Astrocyte (in vitro differentiated cells and primary cell): ENCODE results near the gene SLC16A12. TPM values are rescaled to one million over a fixed set of nuclear protein-coding genes. Genes with fewer than 3 reads are reported as not detected.
"Not testable (repeated sequence)": the region's sequence is repeated elsewhere in the genome, so short reads cannot be mapped to it uniquely, and the experiment has no call there.

ENCODE experiments used
- DNase-seq: peaks from one replicate; pipeline ENCODE4 v3.0.0-alpha.2; 2010; ENCODE audit warnings: low read depth
- FAIRE-seq: peaks from 2 replicates; lab custom pipeline; 2011; peaks lifted over from hg19 to GRCh38; lab: Jason Lieb, UNC
- H2AFZ ChIP-seq: 2 replicates; pipeline ENCODE4 v1.6.0; 2012; ENCODE audit warnings: low read depth, low read length, inconsistent platforms
- H3K27ac ChIP-seq: 2 replicates; pipeline ENCODE4 v1.5.1; 2011; ENCODE audit warnings: low read depth, low read length, inconsistent platforms
- H3K27me3 ChIP-seq: 2 replicates; pipeline ENCODE4 v1.6.0; 2011; ENCODE audit warnings: low read length, inconsistent platforms; ENCODE audit not compliant: insufficient read depth
- H3K36me3 ChIP-seq: 2 replicates; pipeline ENCODE4 v1.5.1; 2011; ENCODE audit warnings: low read length, inconsistent platforms; ENCODE audit not compliant: insufficient read depth
- H3K4me1 ChIP-seq: 2 replicates; pipeline ENCODE4 v1.5.1; 2011; ENCODE audit warnings: low read length, inconsistent platforms; ENCODE audit not compliant: insufficient read depth
- H3K4me2 ChIP-seq: 2 replicates; pipeline ENCODE4 v1.6.0; 2012; ENCODE audit warnings: low read length, inconsistent platforms
- H3K4me3 ChIP-seq: 2 replicates; pipeline ENCODE4 v1.5.1; 2011; ENCODE audit warnings: low read depth, mild to moderate bottlenecking, low read length, inconsistent platforms; ENCODE audit not compliant: insufficient read depth
- H3K79me2 ChIP-seq: 2 replicates; pipeline ENCODE4 v1.6.0; 2012; ENCODE audit warnings: mild to moderate bottlenecking, low read length, inconsistent platforms; ENCODE audit not compliant: insufficient read depth
- H3K9ac ChIP-seq: 2 replicates; pipeline ENCODE4 v1.6.0; 2012; ENCODE audit warnings: mild to moderate bottlenecking, low read length, inconsistent platforms
- H3K9me3 ChIP-seq: 2 replicates; pipeline ENCODE4 v1.5.1; 2012; ENCODE audit warnings: low read depth, mild to moderate bottlenecking, low read length, inconsistent platforms; ENCODE audit not compliant: insufficient read depth
- H4K20me1 ChIP-seq: 2 replicates; pipeline ENCODE4 v1.6.0; 2012; ENCODE audit warnings: low read length, inconsistent platforms; ENCODE audit not compliant: insufficient read depth
- H3K27ac Mint-ChIP-seq: one replicate; pipeline ENCODE4 v1.8.0; 2021; ENCODE audit warnings: mild to moderate bottlenecking, mixed read lengths; ENCODE audit not compliant: unreplicated experiment
- H3K27me3 Mint-ChIP-seq: one replicate; pipeline ENCODE4 v1.8.0; 2021; ENCODE audit warnings: low read depth, mixed read lengths; ENCODE audit not compliant: unreplicated experiment
- H3K36me3 Mint-ChIP-seq: one replicate; pipeline ENCODE4 v1.8.0; 2021; ENCODE audit warnings: low read depth, mixed read lengths; ENCODE audit not compliant: unreplicated experiment
- H3K4me1 Mint-ChIP-seq: one replicate; pipeline ENCODE4 v1.8.0; 2021; ENCODE audit warnings: low read depth, mixed read lengths; ENCODE audit not compliant: unreplicated experiment
- H3K4me3 Mint-ChIP-seq: one replicate; pipeline ENCODE4 v1.8.0; 2021; ENCODE audit warnings: mild to moderate bottlenecking, moderate library complexity, mixed read lengths; ENCODE audit not compliant: unreplicated experiment
- H3K9me3 Mint-ChIP-seq: one replicate; pipeline ENCODE4 v1.8.0; 2021; ENCODE audit warnings: mild to moderate bottlenecking, mixed read lengths; ENCODE audit not compliant: unreplicated experiment
- total RNA-seq: library from RNA; stranded (reverse); gene quantifications from 2 replicates; pipeline ENCODE4 v1.2.1, GENCODE V29; 2021

Gene SLC16A12
- total RNA-seq, 1 donor from 2014 or later: 0.59 TPM

DNA sequence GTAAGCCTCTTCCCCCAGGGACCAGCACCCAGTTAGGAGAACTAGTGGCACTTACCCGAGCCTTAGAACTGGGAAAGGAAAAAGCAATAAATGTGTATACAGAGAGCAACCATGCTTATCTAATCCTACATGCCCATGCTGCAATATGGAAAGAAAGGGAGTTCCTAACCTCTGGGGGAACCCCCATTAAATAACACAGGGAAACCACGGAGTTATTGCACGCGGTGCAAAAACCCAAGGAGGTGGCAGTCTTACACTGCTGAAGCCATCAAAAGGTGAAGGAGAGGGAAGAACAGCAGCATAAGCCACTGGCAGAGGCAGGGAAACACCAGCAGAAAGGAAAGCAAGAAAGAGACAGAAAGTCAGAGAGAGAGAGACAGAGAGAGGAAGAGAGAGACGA lies 124.8 kb downstream of the SLC16A12 start:
- not testable (repeated sequence) for H3K27me3 ChIP-seq, H3K79me2 ChIP-seq, H3K4me1 ChIP-seq, H3K4me3 Mint-ChIP-seq, H3K4me3 ChIP-seq, H4K20me1 ChIP-seq, H2AFZ ChIP-seq, H3K27ac ChIP-seq, H3K9ac ChIP-seq, H3K27me3 Mint-ChIP-seq, FAIRE-seq, H3K36me3 ChIP-seq, H3K27ac Mint-ChIP-seq, H3K9me3 ChIP-seq, DNase-seq, H3K4me2 ChIP-seq, H3K4me1 Mint-ChIP-seq
- Mint-ChIP-seq H3K36me3 (peaks cover 36% of the 10 kb centered on the region), H3K9me3 (peaks cover 13% of the 10 kb centered on the region)

- H3K4me3 Mint-ChIP-seq, H2AFZ ChIP-seq, H3K27ac ChIP-seq, H3K27ac Mint-ChIP-seq, H3K27me3 ChIP-seq, H3K27me3 Mint-ChIP-seq, H3K4me1 ChIP-seq, H3K79me2 ChIP-seq, H3K9ac ChIP-seq, H3K36me3 ChIP-seq, FAIRE-seq, H3K9me3 ChIP-seq, DNase-seq, H4K20me1 ChIP-seq, H3K4me1 Mint-ChIP-seq, H3K4me2 ChIP-seq, H3K4me3 ChIP-seq: not testable (repeated sequence)
- Mint-ChIP-seq H3K36me3 (peaks cover 41% of the 10 kb centered on the region), H3K9me3 (peaks cover 10% of the 10 kb centered on the region)
Measured at GRCh38 chr10:89409282-89409681, 126.1 kb downstream of the SLC16A12 start.

GRCh38 chr10:89407792-89408191 lies 127.6 kb downstream of the SLC16A12 start:
- H3K4me1 ChIP-seq, FAIRE-seq, H3K9me3 Mint-ChIP-seq, DNase-seq, H3K4me2 ChIP-seq, H2AFZ ChIP-seq, H3K79me2 ChIP-seq, H3K36me3 ChIP-seq, H3K4me3 ChIP-seq, H3K27ac Mint-ChIP-seq, H3K27me3 ChIP-seq, H3K9ac ChIP-seq, H4K20me1 ChIP-seq, H3K4me3 Mint-ChIP-seq, H3K27ac ChIP-seq, H3K9me3 ChIP-seq, H3K27me3 Mint-ChIP-seq: not testable (repeated sequence)
- Mint-ChIP-seq H3K4me1 (peaks cover 13% of the 10 kb centered on the region), H3K36me3 (peaks cover 51% of the 10 kb centered on the region)

DNA sequence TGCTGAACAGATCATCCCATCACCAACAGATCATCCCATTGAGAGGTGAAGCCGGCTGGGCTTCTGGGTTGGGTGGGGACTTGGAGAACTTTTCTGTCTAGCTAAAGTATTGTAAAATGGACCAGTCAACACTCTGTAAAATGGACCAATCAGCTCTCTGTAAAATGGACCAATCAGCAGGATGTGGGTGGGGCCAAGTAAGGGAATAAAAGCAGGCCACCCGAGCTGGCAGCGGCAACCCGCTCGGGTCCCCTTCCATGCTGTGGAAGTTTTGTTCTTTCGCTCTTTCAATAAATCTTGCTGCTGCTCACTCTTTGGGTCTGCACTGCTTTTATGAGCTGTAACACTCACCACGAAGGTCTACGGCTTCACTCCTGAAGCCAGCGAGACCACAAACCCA lies 129.2 kb downstream of the SLC16A12 start:
- not testable (repeated sequence) for H3K9me3 ChIP-seq, H3K9ac ChIP-seq, H3K4me3 Mint-ChIP-seq, H3K27me3 ChIP-seq, H3K9me3 Mint-ChIP-seq, H3K4me2 ChIP-seq, H4K20me1 ChIP-seq, H3K79me2 ChIP-seq, DNase-seq, H3K27ac Mint-ChIP-seq, H3K27me3 Mint-ChIP-seq, FAIRE-seq, H3K27ac ChIP-seq, H3K4me3 ChIP-seq, H3K36me3 ChIP-seq, H2AFZ ChIP-seq, H3K4me1 ChIP-seq
- peaks cover 16% of the 10 kb centered on the region for H3K4me1 Mint-ChIP-seq
- peaks cover 43% of the 10 kb centered on the region for H3K36me3 Mint-ChIP-seq
